GM23338 (cell line): ENCODE results near the gene SUN2. TPM values are rescaled to one million over a fixed set of nuclear protein-coding genes. Genes with fewer than 3 reads are reported as not detected.

ENCODE experiments used
- ATAC-seq: fragments of 200-7000 bp; cut with Tn5 transposase; 3 replicates; pipeline ENCODE4 v1.9.1; 2020
- DNase-seq: peaks from one replicate; pipeline ENCODE4 v3.0.0-alpha.2; 2015; ENCODE audit warnings: low spot score
- H2AFZ ChIP-seq: fragments of 200-600 bp; sonication (generic); 2 replicates; pipeline ENCODE4 v1.8.0; 2016; ENCODE audit warnings: antibody characterized with exemption, mild to moderate bottlenecking, moderate library complexity
- H3F3A ChIP-seq: fragments of 200-600 bp; sonication (generic); replicated peaks from 2 replicates; pipeline ENCODE4 v1.8.0; 2017; ENCODE audit warnings: antibody characterized with exemption, mixed run types, low read depth
- H3K27ac ChIP-seq: fragments of 200-600 bp; sonication (generic); 2 replicates; pipeline ENCODE4 v1.6.1; 2016; ENCODE audit warnings: low read depth
- H3K27me3 ChIP-seq: fragments of 200-600 bp; sonication (generic); 2 replicates; pipeline ENCODE4 v1.8.0; 2016; ENCODE audit warnings: mild to moderate bottlenecking, mixed run types, moderate library complexity; ENCODE audit not compliant: insufficient read depth
- H3K36me3 ChIP-seq: fragments of 200-600 bp; sonication (generic); 2 replicates; pipeline ENCODE4 v1.8.0; 2016; ENCODE audit warnings: mild to moderate bottlenecking; ENCODE audit not compliant: insufficient read depth
- H3K4me1 ChIP-seq: fragments of 200-600 bp; sonication (generic); 2 replicates; pipeline ENCODE4 v1.8.0; 2016; ENCODE audit warnings: mild to moderate bottlenecking, moderate library complexity; ENCODE audit not compliant: insufficient read depth
- H3K4me2 ChIP-seq: fragments of 200-600 bp; sonication (generic); 2 replicates; pipeline ENCODE4 v1.7.1; 2017; ENCODE audit warnings: mixed run types
- H3K4me3 ChIP-seq: fragments of 200-600 bp; sonication (generic); 2 replicates; pipeline ENCODE4 v1.6.1; 2016; ENCODE audit warnings: mixed run types
- H3K79me2 ChIP-seq: fragments of 200-600 bp; sonication (generic); replicated peaks from 2 replicates; pipeline ENCODE4 v1.8.0; 2017; ENCODE audit warnings: mild to moderate bottlenecking; ENCODE audit not compliant: insufficient read depth
- H3K9me2 ChIP-seq: fragments of 200-600 bp; sonication (generic); 2 replicates; pipeline ENCODE4 v1.8.0; 2017; ENCODE audit not compliant: insufficient read depth
- H4K20me1 ChIP-seq: fragments of 200-600 bp; sonication (generic); replicated peaks from 2 replicates; pipeline ENCODE4 v1.8.0; 2017; ENCODE audit warnings: mild to moderate bottlenecking; ENCODE audit not compliant: insufficient read depth
- H3K27ac Mint-ChIP-seq: 2 replicates; pipeline ENCODE4 v1.8.0; 2020; ENCODE audit warnings: inconsistent platforms, mild to moderate bottlenecking, moderate library complexity, mixed read lengths
- H3K27me3 Mint-ChIP-seq: 3 replicates; pipeline ENCODE4 v1.8.0; 2022; ENCODE audit warnings: low read depth, mild to moderate bottlenecking, moderate library complexity, mixed read lengths, inconsistent platforms; ENCODE audit not compliant: insufficient read depth, poor library complexity
- H3K36me3 Mint-ChIP-seq: 3 replicates; pipeline ENCODE4 v1.8.0; 2021; ENCODE audit warnings: low read depth, mild to moderate bottlenecking, inconsistent platforms, moderate library complexity, mixed read lengths
- H3K4me1 Mint-ChIP-seq: 3 replicates; pipeline ENCODE4 v1.8.0; 2020; ENCODE audit warnings: mild to moderate bottlenecking, inconsistent platforms, mixed read lengths
- H3K4me3 Mint-ChIP-seq: 3 replicates; pipeline ENCODE4 v1.8.0; 2021; ENCODE audit warnings: moderate library complexity, mild to moderate bottlenecking, inconsistent platforms, mixed read lengths
- H3K9me3 Mint-ChIP-seq: 3 replicates; pipeline ENCODE4 v1.8.0; 2020; ENCODE audit warnings: moderate library complexity, mild to moderate bottlenecking, inconsistent platforms, mixed read lengths
- CREB1 ChIP-seq: fragments of 250-450 bp; sonication (Bioruptor Pico); IDR thresholded peaks from 2 replicates; pipeline ENCODE4 v1.5.0; 2020; ENCODE audit warnings: low read depth, mild to moderate bottlenecking, moderate library complexity
- CTCF ChIP-seq, 2 experiments: fragments of 200-600 bp in 1 of 2; sonication (generic) in 1 of 2; conservative IDR thresholded peaks; 2 replicates each; pipeline versions ENCODE4 v1.5.1 to v1.6.1; 2016 to 2017; ENCODE audit warnings: antibody characterized with exemption in 2 of 2, low read depth in 2 of 2, mild to moderate bottlenecking in 2 of 2, moderate library complexity in 1 of 2
- ETS1 ChIP-seq: IDR thresholded peaks from 2 replicates; pipeline ENCODE4 v1.6.1; 2016; ENCODE audit warnings: antibody characterized with exemption
- EZH2 ChIP-seq: fragments of 200-600 bp; sonication (generic); IDR thresholded peaks from one replicate; pipeline ENCODE4 v1.8.0; 2017; ENCODE audit warnings: antibody characterized with exemption, mild to moderate bottlenecking, low read depth; ENCODE audit not compliant: unreplicated experiment
- EZH2phosphoT487 ChIP-seq: fragments of 200-600 bp; sonication (generic); IDR thresholded peaks from one replicate; pipeline ENCODE4 v1.8.1; 2018; ENCODE audit warnings: antibody characterized with exemption; ENCODE audit not compliant: unreplicated experiment
- NANOG ChIP-seq: IDR thresholded peaks from 2 replicates; pipeline ENCODE4 v1.6.1; 2016; ENCODE audit warnings: antibody characterized with exemption, borderline replicate concordance
- POLR2AphosphoS5 ChIP-seq: IDR thresholded peaks from 2 replicates; pipeline ENCODE4 v1.6.1; 2016; ENCODE audit warnings: antibody characterized with exemption, low read depth
- REST ChIP-seq: IDR thresholded peaks from one replicate; pipeline ENCODE4 v1.6.1; 2018; ENCODE audit warnings: antibody characterized with exemption; ENCODE audit not compliant: unreplicated experiment
- ZNF114 ChIP-seq: fragments of 250-450 bp; sonication (Bioruptor Pico); IDR thresholded peaks from 2 replicates; pipeline ENCODE4 v1.5.0; 2020; ENCODE audit warnings: mild to moderate bottlenecking, moderate library complexity
- ZNF331 ChIP-seq: fragments of 250-450 bp; sonication (Bioruptor Pico); IDR thresholded peaks from 2 replicates; pipeline ENCODE4 v1.5.0; 2020; ENCODE audit warnings: low read depth, mild to moderate bottlenecking, moderate library complexity
- polyA plus RNA-seq: library from polyadenylated mRNA; unstranded; fragments of >200 nt; fragmentation: Nextera tagmentation; extraction: Ambion mirVana; gene quantifications from 2 replicates; pipeline ENCODE4 v1.2.1, GENCODE V29; 2016
- total RNA-seq: library from RNA; depleted of rRNA; stranded (reverse); fragments of >200 nt; shearing (Covaris generic); gene quantifications from 2 replicates; pipeline ENCODE4 v1.2.3, GENCODE V29; 2014

Gene SUN2
- total and polyA plus RNA-seq, 2 experiments from 2014 or later, result 7.2 to 17.6 TPM

GRCh38 chr22:38694940-38695339 lies 60.9 kb downstream of the SUN2 start (continued):
- no peak for TF ChIP-seq REST
- TF ChIP-seq CREB1, result no peak
- no peak for TF ChIP-seq EZH2phosphoT487
- TF ChIP-seq ETS1, result no peak
- no peak for TF ChIP-seq CTCF (conservative IDR thresholded peaks at IDR 0.05; ENCODE audit: low read depth in 2 of 2)
- TF ChIP-seq ZNF114 (CRISPR knock-in tag), result no peak
- no peak for TF ChIP-seq EZH2
- no peak for TF ChIP-seq NANOG
- TF ChIP-seq ZNF331 (CRISPR knock-in tag), result no peak

- Histone ChIP-seq H3K4me2 (no peak overlapping the region), H4K20me1 (peaks cover 35% of the 10 kb centered on the region), H3K9me2 (no peaks in the 10 kb centered on the region), H2AFZ (no peak overlapping the region), H3K4me3 (no peak overlapping the region), H3K79me2 (peaks cover 43% of the 10 kb centered on the region), H3F3A (no peaks in the 10 kb centered on the region), H3K27me3 (no peaks in the 10 kb centered on the region), H3K4me1 (peaks cover 15% of the 10 kb centered on the region), H3K27ac (no peak overlapping the region), H3K36me3 (no peaks in the 10 kb centered on the region; the same call in 1 of the 2 replicates)
- Mint-ChIP-seq H3K4me3 (no peak overlapping the region), H3K9me3 (no peaks in the 10 kb centered on the region), H3K27me3 (peaks cover 5% of the 10 kb centered on the region), H3K27ac (no peak overlapping the region; the same call in 1 of the 2 replicates), H3K4me1 (peaks cover 16% of the 10 kb centered on the region), H3K36me3 (peaks cover 15% of the 10 kb centered on the region)
- ATAC-seq (no peak), DNase-seq (no peak)
- TF ChIP-seq EZH2 (no peak), POLR2AphosphoS5 (no peak)
These were observed 61.7 kb downstream of the SUN2 start for GRCh38 chr22:38694049-38694448.
